K562 (cell line): Measurements from ENCODE around the gene TBC1D16. TPM values are rescaled to one million over a fixed set of nuclear protein-coding genes. Genes with fewer than 3 reads are reported as not detected.

Experiments
- ATAC-seq: fragments of 200-7000 bp; cut with Tn5 transposase; 3 replicates; pipeline ENCODE4 v1.9.1; 2020; ENCODE audit warnings: moderate library complexity
- BruUV-seq: library from RNA; stranded (reverse); fragments of 400-500 nt; replicated peaks from 2 replicates; lab custom pipeline; 2021; lab: Mats Ljungman, UMichigan
- CTCF ChIA-PET: fragments of 300-600 bp; formaldehyde crosslinking; extraction: SDS; loops from one replicate; lab custom pipeline; 2021; ENCODE audit warnings: low intra/inter-chr PET ratio; lab: Yijun Ruan, JAX
- POLR2A ChIA-PET: fragments of 300-600, 350-650 bp; sonication (Branson Sonifier 250); formaldehyde crosslinking; extraction: SDS; loops from one replicate; lab custom pipeline; 2021; ENCODE audit warnings: antibody characterized with exemption, inconsistent platforms; lab: Yijun Ruan, JAX
- DNase-seq, 4 experiments: peaks; one replicate each; pipeline versions ENCODE4 v3.0.0 to v3.0.0-alpha.2; 2011 to 2018; ENCODE audit warnings: low spot score in 3 of 4, mixed read lengths in 3 of 4; ENCODE audit errors: extremely low read depth in 1 of 4
- FAIRE-seq: peaks from 2 replicates; lab custom pipeline; 2011; peaks lifted over from hg19 to GRCh38; lab: Jason Lieb, UNC
- H2AFZ ChIP-seq: 2 replicates; pipeline ENCODE4 v1.6.0; 2011; ENCODE audit warnings: low read depth, low read length, control low read depth, inconsistent platforms
- H3K27ac ChIP-seq: fragments of 200-600 bp; 3 replicates; pipeline ENCODE4 v1.8.0; 2011; ENCODE audit warnings: low read depth, mild to moderate bottlenecking, control low read depth, inconsistent platforms, low read length, moderate library complexity, mixed read lengths; ENCODE audit errors: extremely low read depth
- H3K27me3 ChIP-seq, 2 experiments: fragments of 300-600 bp in 1 of 2; 2 replicates in 1 of 2; 3 replicates in 1 of 2; pipeline versions ENCODE4 v1.6.0 to v1.8.0; 2011; ENCODE audit warnings: inconsistent platforms in 2 of 2, low read length in 2 of 2, mild to moderate bottlenecking in 1 of 2, mixed read lengths in 1 of 2, moderate library complexity in 1 of 2; ENCODE audit not compliant: control insufficient read depth in 2 of 2, insufficient read depth in 2 of 2
- H3K36me3 ChIP-seq: fragments of 300-600 bp; 3 replicates; pipeline ENCODE4 v1.8.0; 2011; ENCODE audit warnings: mild to moderate bottlenecking, low read length, inconsistent platforms; ENCODE audit not compliant: control insufficient read depth, insufficient read depth
- H3K4me1 ChIP-seq, 2 experiments: fragments of 200-600 bp in 1 of 2; replicated peaks in 1 of 2; 2 replicates in 1 of 2; 3 replicates in 1 of 2; pipeline versions ENCODE4 v1.5.1 to v1.8.0; 2011; ENCODE audit warnings: inconsistent platforms in 2 of 2, low read length in 2 of 2, mild to moderate bottlenecking in 1 of 2, mixed read lengths in 1 of 2, moderate library complexity in 1 of 2; ENCODE audit not compliant: control insufficient read depth in 2 of 2, insufficient read depth in 2 of 2
- H3K4me2 ChIP-seq: 2 replicates; pipeline ENCODE4 v1.6.1; 2011; ENCODE audit warnings: low read length, control low read depth, inconsistent platforms, mixed read lengths; ENCODE audit not compliant: insufficient read depth
- H3K4me3 ChIP-seq: fragments of 200-600 bp; sonication (generic), shearing (Covaris generic); 2 replicates; pipeline ENCODE4 v1.5.1; 2016; ENCODE audit warnings: control low read depth, inconsistent platforms
- H3K79me2 ChIP-seq: fragments of 200-600 bp; 3 replicates; pipeline ENCODE4 v1.8.0; 2011; ENCODE audit warnings: low read length, inconsistent platforms; ENCODE audit not compliant: control insufficient read depth, insufficient read depth
- H3K9ac ChIP-seq, 2 experiments: 2 replicates each; pipeline versions ENCODE4 v1.6.0 to v1.6.1; 2011; ENCODE audit warnings: low read depth in 2 of 2, low read length in 2 of 2, control low read depth in 1 of 2, inconsistent platforms in 1 of 2, mild to moderate bottlenecking in 1 of 2, mixed read lengths in 1 of 2; ENCODE audit not compliant: insufficient read depth in 1 of 2
- H3K9me1 ChIP-seq: one replicate; pipeline ENCODE4 v1.6.0; 2011; ENCODE audit warnings: inconsistent platforms, mild to moderate bottlenecking, low read length, moderate library complexity; ENCODE audit not compliant: control insufficient read depth, insufficient read depth
- H3K9me3 ChIP-seq: replicated peaks from 2 replicates; pipeline ENCODE4 v1.5.1; 2011; ENCODE audit warnings: low read depth, low read length, inconsistent platforms; ENCODE audit not compliant: control insufficient read depth, insufficient read depth
- H4K20me1 ChIP-seq: replicated peaks from 2 replicates; pipeline ENCODE4 v1.6.1; 2011; ENCODE audit warnings: low read length, inconsistent platforms, mixed read lengths; ENCODE audit not compliant: control insufficient read depth, insufficient read depth
- EZH2 ChIP-seq: IDR thresholded peaks from 2 replicates; pipeline ENCODE4 v1.6.1; 2012; ENCODE audit warnings: low read depth, mild to moderate bottlenecking, inconsistent platforms, low read length, borderline replicate concordance
- TRIM24 ChIP-seq, 2 experiments: fragments of 450-650 bp; IDR thresholded peaks; 2 replicates each; pipeline ENCODE4 v1.6.1; 2016
- TSC22D4 ChIP-seq: fragments of 450-650 bp; IDR thresholded peaks from 2 replicates; pipeline ENCODE4 v1.6.1; 2016; ENCODE audit warnings: missing genetic modification characterization, missing biosample characterization, control low read depth
- ZNF431 ChIP-seq: sonication (generic); formaldehyde crosslinking; IDR thresholded peaks from 2 replicates; pipeline ENCODE4 v1.8.0; 2022; ENCODE audit warnings: mild to moderate bottlenecking, missing genetic modification reagents
- WGBS: fragments of 100-300 bp; shearing (Covaris generic); methylation state at CpG from one replicate; pipeline ENCODE4 v1.1.6; 2016; ENCODE audit warnings: low coverage, mixed read lengths; ENCODE audit not compliant: insufficient coverage; ENCODE audit errors: missing lambda C conversion rate; 5-methylcytosine and 5-hydroxymethylcytosine counted together
- in situ Hi-C: fragments of 300-500 bp; cut with MboI; formaldehyde crosslinking; loops from 4 replicates; pipeline ENCODE4 v1.15.0; 2018; ENCODE audit warnings: inconsistent platforms, mixed read lengths
- intact Hi-C: fragments of 100-400 bp; cut with micrococcal nuclease; formaldehyde crosslinking; loops from 2 replicates; pipeline ENCODE4 v1.14.2; 2022
- polyA plus RNA-seq, 8 experiments: library from polyadenylated mRNA; depleted of rRNA in 4 of 8; stranded (reverse) in 5 of 8; unstranded in 3 of 8; fragments of >200 nt; fragmentation: Nextera tagmentation in 2 of 8; fragmentation: Illumina TruSeq in 1 of 8; extraction: Ambion mirVana in 2 of 8; extraction: Trizol in 1 of 8; gene quantifications; 2 replicates each; pipeline versions ENCODE4 v1.2.1 to v1.2.3, GENCODE V29; 2011 to 2014; ENCODE audit warnings: inconsistent platforms in 1 of 8, missing spikeins in 1 of 8
- total RNA-seq, 7 experiments: library from RNA; depleted of rRNA in 6 of 7; stranded (reverse); fragments of >200 nt in 6 of 7; fragmentation: Illumina TruSeq in 2 of 7; extraction: Trizol in 2 of 7; gene quantifications; 2 replicates each; pipeline versions ENCODE4 v1.2.1 to v1.2.3, GENCODE V29; 2011 to 2021; ENCODE audit warnings: low replicate concordance in 1 of 7
- TF ChIP-seq, protein P1 (sequence below), 2 experiments: IDR thresholded peaks; 2 replicates each; pipeline ENCODE4 v1.6.1; 2011; ENCODE audit warnings: borderline replicate concordance in 1 of 2, control low read depth in 1 of 2, low read depth in 1 of 2, low read length in 1 of 2, mild to moderate bottlenecking in 1 of 2, mixed read lengths in 1 of 2, moderate library complexity in 1 of 2; ENCODE audit not compliant: insufficient read depth in 1 of 2, insufficient read length in 1 of 2, poor library complexity in 1 of 2, severe bottlenecking in 1 of 2; ENCODE audit errors: extremely low read depth in 1 of 2

The TBC1D16 gene
- total and polyA plus RNA-seq, 9 of the 15 experiments (the other 6 are each of a cell fraction or from before 2014, with no cell fraction given), result 0.01 to 0.20 (median 0.03) TPM; not detected in 1

DNA sequence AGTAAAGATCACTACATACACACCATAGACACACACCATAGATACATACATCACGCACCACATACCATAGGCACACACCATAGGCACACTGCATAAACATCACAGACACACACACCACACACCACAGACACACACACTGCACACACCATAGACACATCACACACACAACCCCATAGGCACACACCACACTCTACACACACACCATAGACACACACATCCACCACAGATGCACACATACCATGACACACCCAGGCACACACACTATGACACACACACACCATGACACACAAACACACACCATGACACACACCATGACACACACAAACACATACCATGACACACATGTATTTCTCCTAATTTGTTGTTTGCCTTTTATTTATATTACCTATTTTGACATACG lies 14.1 kb downstream of the TBC1D16 start:
- no peak overlapping the region for H3K9ac ChIP-seq
- no peaks in the 10 kb centered on the region; the same call in 2 of the 3 replicates for H3K36me3 ChIP-seq
- H3K79me2 ChIP-seq, result no peaks in the 10 kb centered on the region
- peaks cover 2% of the 10 kb centered on the region for H4K20me1 ChIP-seq
- H3K4me3 ChIP-seq, result no peak overlapping the region
- peak; percentile 44 for FAIRE-seq
- TF ChIP-seq TSC22D4 (tag) (0 out of 2 replicates have a peak, but pooled peaks have one; percentile 71), ZNF431 (no peak), TRIM24 (IDR thresholded peaks at IDR 0.05) (no peak)
- H3K9me3 ChIP-seq, result no peaks in the 10 kb centered on the region
- H3K4me2 ChIP-seq, result no peak overlapping the region
- intact Hi-C loops (no loop called here), in situ Hi-C loops (no loop called here)
- H2AFZ ChIP-seq, result no peak overlapping the region
- no peak for ATAC-seq
- H3K27me3 ChIP-seq, result peaks cover 21 to 67% of the 10 kb centered on the region in 2 experiments
- 9% methylated on average over 2 of the region's 2 CpGs for WGBS
- BruUV-seq, result no TSS peak
- H3K4me1 ChIP-seq, result peaks cover 0 to 17% of the 10 kb centered on the region in 2 experiments; a peak in 2 of 5 replicates
- no peak overlapping the region for H3K27ac ChIP-seq
- CTCF ChIA-PET, result no interaction called here
- DNase-seq, result no peak
- POLR2A ChIA-PET, result interaction anchor here (0.7 kb wide), 1 partner anchor 471 kb away, joined by 3 read pairs; no protein-coding TSS in a partner anchor
- no peaks in the 10 kb centered on the region for H3K9me1 ChIP-seq

DNA sequence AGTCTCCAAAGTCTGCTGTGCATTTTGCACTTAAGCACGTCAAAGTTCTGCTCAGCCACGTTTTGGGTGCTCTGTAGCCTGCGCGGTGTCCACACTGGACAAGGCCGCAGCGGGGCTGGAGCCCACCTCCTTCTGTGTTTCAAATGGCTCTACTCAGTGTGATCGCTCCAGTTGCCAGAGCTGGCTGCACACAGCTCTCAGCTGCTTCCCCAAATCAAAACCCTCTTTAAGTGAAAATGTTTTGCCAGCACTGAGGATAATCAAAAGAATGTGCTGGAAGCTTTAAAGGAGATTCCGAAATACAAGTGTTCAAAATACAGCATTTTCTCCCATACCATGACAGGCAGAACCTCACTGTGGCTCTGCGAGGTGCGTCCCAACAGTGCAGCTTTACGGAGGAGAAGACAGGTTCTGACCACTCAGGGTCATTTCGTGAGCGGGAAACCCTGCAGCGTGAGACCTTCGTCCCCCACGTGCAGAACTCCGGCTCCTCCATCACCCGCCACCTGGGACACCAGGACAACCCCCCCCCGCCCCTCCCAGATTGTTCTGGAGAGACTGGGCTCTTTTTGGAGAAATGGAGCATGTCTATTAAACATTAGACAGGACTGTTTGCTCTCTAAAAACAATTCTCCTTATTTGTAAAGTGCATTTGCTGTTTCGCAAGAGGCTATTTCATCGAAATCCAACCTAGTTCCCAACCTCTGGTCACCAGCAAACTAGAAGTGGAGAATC lies 16.6 kb downstream of the TBC1D16 start:
- ChIA-PET CTCF (no interaction called here), POLR2A (no interaction called here)
- Histone ChIP-seq H3K79me2 (no peaks in the 10 kb centered on the region), H3K9me3 (no peaks in the 10 kb centered on the region), H3K4me3 (no peak overlapping the region), H2AFZ (no peak overlapping the region), H3K9me1 (no peaks in the 10 kb centered on the region), H3K27me3 (peaks cover 21 to 59% of the 10 kb centered on the region in 2 experiments), H3K36me3 (no peaks in the 10 kb centered on the region), H3K4me2 (no peak overlapping the region), H3K4me1 (peaks cover 0 to 11% of the 10 kb centered on the region in 2 experiments; a peak in 2 of 5 replicates), H3K9ac (no peak overlapping the region; a peak in 1 of 4 replicates), H3K27ac (no peak overlapping the region), H4K20me1 (peaks cover 2% of the 10 kb centered on the region; the same call in 1 of the 2 replicates)
- FAIRE-seq (no peak), DNase-seq (no peak), ATAC-seq (no peak)
- TF ChIP-seq EZH2, result no peak
- TF ChIP-seq, protein P1, sequence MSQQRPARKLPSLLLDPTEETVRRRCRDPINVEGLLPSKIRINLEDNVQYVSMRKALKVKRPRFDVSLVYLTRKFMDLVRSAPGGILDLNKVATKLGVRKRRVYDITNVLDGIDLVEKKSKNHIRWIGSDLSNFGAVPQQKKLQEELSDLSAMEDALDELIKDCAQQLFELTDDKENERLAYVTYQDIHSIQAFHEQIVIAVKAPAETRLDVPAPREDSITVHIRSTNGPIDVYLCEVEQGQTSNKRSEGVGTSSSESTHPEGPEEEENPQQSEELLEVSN (IDR thresholded peaks at IDR 0.05; ENCODE audit: borderline replicate concordance in 1 of 2, extremely low read depth in 1 of 2, insufficient read depth in 1 of 2, insufficient read length in 1 of 2, low read depth in 1 of 2, low read length in 1 of 2, poor library complexity in 1 of 2, severe bottlenecking in 1 of 2), result peak in 1 of 2 experiments; percentile 51
- no TSS peak for BruUV-seq
- intact Hi-C loops, result no loop called here
- in situ Hi-C loops, result no loop called here
- WGBS, result 7% methylated on average over 21 of the region's 21 CpGs
